A673 (cell line): ENCODE measurements around the gene CUX1. TPM values are rescaled to one million over a fixed set of nuclear protein-coding genes. Genes with fewer than 3 reads are reported as not detected.

Experiments
- BruUV-seq: library from RNA; stranded (reverse); fragments of 400-500 nt; replicated peaks from 2 replicates; lab custom pipeline; 2021; lab: Mats Ljungman, UMichigan
- CTCF ChIA-PET: fragments of 300-600 bp; sonication (Branson Sonifier 250); formaldehyde crosslinking; loops from one replicate; lab custom pipeline; 2022; ENCODE audit warnings: antibody characterized with exemption; lab: Charles Lee
- POLR2A ChIA-PET: fragments of 300-600 bp; sonication (Branson Sonifier 250); formaldehyde crosslinking; loops from one replicate; lab custom pipeline; 2022; ENCODE audit warnings: antibody characterized with exemption; ENCODE audit not compliant: low non-redundant PET; lab: Charles Lee
- DNase-seq: peaks from one replicate; pipeline ENCODE4 v3.0.0-alpha.2; 2015; ENCODE audit warnings: low spot score
- H3K27ac ChIP-seq: fragments of 200-600 bp; sonication (generic); 2 replicates; pipeline ENCODE4 v1.5.1; 2016; ENCODE audit warnings: mixed run types, low read depth, mild to moderate bottlenecking, mixed read lengths, antibody characterized with exemption, low read length; ENCODE audit not compliant: poor library complexity, severe bottlenecking
- H3K27me3 ChIP-seq: fragments of 200-600 bp; sonication (generic); replicated peaks from 2 replicates; pipeline ENCODE4 v1.6.1; 2017; ENCODE audit warnings: mixed run types, low read depth, mild to moderate bottlenecking, mixed read lengths, antibody characterized with exemption, low read length; ENCODE audit not compliant: insufficient read depth, poor library complexity
- H3K36me3 ChIP-seq: fragments of 200-600 bp; sonication (generic); 2 replicates; pipeline ENCODE4 v1.6.1; 2016; ENCODE audit warnings: mixed run types, mild to moderate bottlenecking, mixed read lengths, antibody characterized with exemption, low read length; ENCODE audit not compliant: insufficient read depth, poor library complexity, severe bottlenecking
- H3K4me1 ChIP-seq: fragments of 200-600 bp; sonication (generic); 2 replicates; pipeline ENCODE4 v1.6.1; 2017; ENCODE audit warnings: mixed run types, mild to moderate bottlenecking, mixed read lengths, antibody characterized with exemption, low read length; ENCODE audit not compliant: insufficient read depth, poor library complexity, severe bottlenecking
- H3K4me3 ChIP-seq: fragments of 200-600 bp; sonication (generic); 2 replicates; pipeline ENCODE4 v1.5.1; 2016; ENCODE audit warnings: low read depth, mixed run types, mild to moderate bottlenecking, mixed read lengths, low read length; ENCODE audit not compliant: poor library complexity, severe bottlenecking
- H3K9me3 ChIP-seq: fragments of 200-600 bp; sonication (generic); 2 replicates; pipeline ENCODE4 v1.6.1; 2016; ENCODE audit warnings: mixed run types, low read depth, mild to moderate bottlenecking, mixed read lengths, antibody characterized with exemption, low read length; ENCODE audit not compliant: poor library complexity, severe bottlenecking
- EZH2 ChIP-seq: fragments of 200-600 bp; sonication (generic); IDR thresholded peaks from 2 replicates; pipeline ENCODE4 v1.6.1; 2017; ENCODE audit warnings: borderline replicate concordance, low read depth, mild to moderate bottlenecking, mixed read lengths, antibody characterized with exemption, low read length; ENCODE audit not compliant: poor library complexity, severe bottlenecking
- intact Hi-C: fragments of 100-400 bp; cut with micrococcal nuclease; formaldehyde crosslinking; loops from one replicate; pipeline ENCODE4 v1.10.0; 2022; ENCODE audit not compliant: unreplicated experiment
- total RNA-seq: library from RNA; stranded (reverse); gene quantifications from 2 replicates; pipeline ENCODE4 v1.2.3, GENCODE V29; 2021
- TF ChIP-seq, protein P1 (sequence below): fragments of 300-800, 200-600 bp; sonication (generic); conservative IDR thresholded peaks from 2 replicates; pipeline ENCODE4 v1.5.1; 2017; ENCODE audit warnings: low read depth, mild to moderate bottlenecking, antibody characterized with exemption, low read length, moderate library complexity, mixed read lengths

CUX1 gene
- total RNA-seq, 1 experiment from 2014 or later: 49.4 TPM

DNA sequence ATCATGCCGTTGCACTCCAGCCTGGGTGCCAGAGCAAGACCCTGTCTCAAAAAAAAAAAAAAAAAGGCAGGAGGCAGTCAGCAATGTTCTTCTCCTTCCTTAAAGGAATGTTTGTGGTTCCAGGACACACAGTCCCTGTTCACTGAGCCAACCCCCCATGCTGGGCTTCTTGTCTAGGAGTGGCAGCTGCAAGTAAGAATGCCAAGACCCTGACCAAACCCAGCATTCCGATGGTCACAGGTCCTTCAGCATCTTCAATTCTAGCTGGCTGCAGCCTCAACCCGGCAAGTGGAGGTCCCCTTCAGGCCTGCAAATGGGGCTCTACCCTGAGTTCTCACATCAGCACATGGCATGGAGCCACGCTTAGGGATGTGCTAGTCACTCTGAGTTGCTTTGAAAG is 38.2 kb upstream of the CUX1 start:
- H3K4me1 ChIP-seq: peaks cover 2% of the 10 kb centered on the region
- H3K36me3 ChIP-seq: no peaks in the 10 kb centered on the region
- DNase-seq: no peak
- no TSS peak for BruUV-seq
- intact Hi-C loops: no loop called here
- H3K9me3 ChIP-seq: no peaks in the 10 kb centered on the region
- ChIA-PET CTCF (no interaction called here), POLR2A (no interaction called here)
- H3K4me3 ChIP-seq: no peak overlapping the region
- TF ChIP-seq, protein P1, sequence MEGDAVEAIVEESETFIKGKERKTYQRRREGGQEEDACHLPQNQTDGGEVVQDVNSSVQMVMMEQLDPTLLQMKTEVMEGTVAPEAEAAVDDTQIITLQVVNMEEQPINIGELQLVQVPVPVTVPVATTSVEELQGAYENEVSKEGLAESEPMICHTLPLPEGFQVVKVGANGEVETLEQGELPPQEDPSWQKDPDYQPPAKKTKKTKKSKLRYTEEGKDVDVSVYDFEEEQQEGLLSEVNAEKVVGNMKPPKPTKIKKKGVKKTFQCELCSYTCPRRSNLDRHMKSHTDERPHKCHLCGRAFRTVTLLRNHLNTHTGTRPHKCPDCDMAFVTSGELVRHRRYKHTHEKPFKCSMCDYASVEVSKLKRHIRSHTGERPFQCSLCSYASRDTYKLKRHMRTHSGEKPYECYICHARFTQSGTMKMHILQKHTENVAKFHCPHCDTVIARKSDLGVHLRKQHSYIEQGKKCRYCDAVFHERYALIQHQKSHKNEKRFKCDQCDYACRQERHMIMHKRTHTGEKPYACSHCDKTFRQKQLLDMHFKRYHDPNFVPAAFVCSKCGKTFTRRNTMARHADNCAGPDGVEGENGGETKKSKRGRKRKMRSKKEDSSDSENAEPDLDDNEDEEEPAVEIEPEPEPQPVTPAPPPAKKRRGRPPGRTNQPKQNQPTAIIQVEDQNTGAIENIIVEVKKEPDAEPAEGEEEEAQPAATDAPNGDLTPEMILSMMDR: no peak
- no peak for TF ChIP-seq EZH2
- H3K27ac ChIP-seq: no peak overlapping the region
- H3K27me3 ChIP-seq: no peaks in the 10 kb centered on the region

DNA sequence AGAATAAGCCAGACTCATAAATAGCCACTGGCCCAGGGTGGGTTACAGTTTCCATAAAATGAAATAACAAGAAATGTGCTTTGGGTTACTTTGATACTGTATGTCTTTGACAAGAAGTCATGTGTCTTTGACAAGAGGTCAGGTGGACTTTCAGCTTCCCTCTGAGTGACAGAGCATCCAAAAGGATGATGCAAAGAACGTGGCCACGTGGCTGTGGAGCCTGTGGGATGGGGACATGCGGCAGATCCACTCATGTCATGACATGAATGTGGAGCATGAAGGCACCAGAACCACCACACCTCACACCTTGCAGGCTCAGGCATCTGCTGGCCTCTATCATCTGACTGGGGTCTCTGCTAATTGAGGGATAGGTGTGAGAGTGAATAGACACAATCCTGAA is 37.1 kb upstream of the CUX1 start:
- CTCF ChIA-PET: no interaction called here
- no peaks in the 10 kb centered on the region for H3K36me3 ChIP-seq
- H3K27me3 ChIP-seq: no peaks in the 10 kb centered on the region
- H3K27ac ChIP-seq: no peak overlapping the region
- TF ChIP-seq EZH2: no peak
- TF ChIP-seq, protein P1: no peak
- no TSS peak for BruUV-seq
- POLR2A ChIA-PET: no interaction called here
- H3K4me1 ChIP-seq: peaks cover 4% of the 10 kb centered on the region
- intact Hi-C loops: no loop called here
- H3K4me3 ChIP-seq: no peak overlapping the region
- no peaks in the 10 kb centered on the region for H3K9me3 ChIP-seq
- DNase-seq: no peak

- no peaks in the 10 kb centered on the region for H3K27me3 ChIP-seq
- CTCF ChIA-PET: no interaction called here
- no TSS peak for BruUV-seq
- DNase-seq: no peak
- no peak for TF ChIP-seq EZH2
- TF ChIP-seq, protein P1: no peak
- H3K4me3 ChIP-seq: no peak overlapping the region
- H3K36me3 ChIP-seq: no peaks in the 10 kb centered on the region
- POLR2A ChIA-PET: no interaction called here
- no peak overlapping the region for H3K27ac ChIP-seq
- intact Hi-C loops: no loop called here
- peaks cover 4% of the 10 kb centered on the region for H3K4me1 ChIP-seq
- no peaks in the 10 kb centered on the region for H3K9me3 ChIP-seq
Measured at GRCh38 chr7:101781439-101781838, 36.0 kb upstream of the CUX1 start.
